CD4-positive, alpha-beta T cell treated with Interleukin-1 beta for 1 hour (primary cell): ENCODE measurements around the gene STEAP4.
"Not testable (repeated sequence)": the region's sequence is repeated elsewhere in the genome, so short reads cannot be mapped to it uniquely, and the experiment has no call there.

Experiments
- DNase-seq, 2 donors: peaks; one replicate each; pipeline ENCODE4 v3.0.0-alpha.2; 2020 to 2022

The STEAP4 gene

DNA sequence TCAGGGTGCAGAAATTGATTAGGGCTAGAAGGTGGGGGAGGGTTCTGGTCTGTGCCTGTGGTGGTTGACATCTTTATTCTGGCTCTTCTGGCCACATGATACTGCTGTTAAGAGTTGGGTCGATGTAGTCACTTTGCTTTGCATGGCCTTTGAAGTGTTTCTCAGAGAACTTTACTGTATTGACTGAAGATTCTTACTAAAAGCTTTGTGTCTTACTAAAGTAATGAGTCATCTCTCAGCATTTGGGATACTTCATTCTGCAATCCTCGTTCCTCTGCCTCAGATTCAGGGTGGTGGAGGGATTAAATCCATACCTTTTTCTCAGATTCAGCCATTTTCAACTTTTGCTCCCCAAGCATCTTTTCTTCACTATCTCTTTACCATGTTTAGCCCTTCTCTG is 38.6 kb downstream of the STEAP4 start:
- DNase-seq: no peak

DNA sequence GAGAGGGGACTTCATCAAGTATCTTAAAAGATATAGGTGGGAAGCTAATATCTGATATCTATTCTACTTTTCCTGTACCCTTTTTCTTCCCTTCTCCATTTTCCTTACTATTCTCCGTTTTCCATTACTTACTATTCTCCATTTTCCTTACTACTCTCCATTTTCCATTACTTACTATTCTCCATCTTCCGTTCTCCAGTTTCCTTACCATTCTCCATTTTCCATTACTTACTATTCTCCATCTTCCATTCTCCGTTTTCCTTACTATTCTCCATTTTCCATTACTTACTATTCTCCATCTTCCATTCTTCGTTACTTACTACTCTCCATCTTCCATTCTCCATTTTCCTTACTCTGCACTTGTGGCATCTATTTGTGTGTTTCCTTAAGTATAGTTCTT is 39.3 kb downstream of the STEAP4 start:
- no peak for DNase-seq

DNA sequence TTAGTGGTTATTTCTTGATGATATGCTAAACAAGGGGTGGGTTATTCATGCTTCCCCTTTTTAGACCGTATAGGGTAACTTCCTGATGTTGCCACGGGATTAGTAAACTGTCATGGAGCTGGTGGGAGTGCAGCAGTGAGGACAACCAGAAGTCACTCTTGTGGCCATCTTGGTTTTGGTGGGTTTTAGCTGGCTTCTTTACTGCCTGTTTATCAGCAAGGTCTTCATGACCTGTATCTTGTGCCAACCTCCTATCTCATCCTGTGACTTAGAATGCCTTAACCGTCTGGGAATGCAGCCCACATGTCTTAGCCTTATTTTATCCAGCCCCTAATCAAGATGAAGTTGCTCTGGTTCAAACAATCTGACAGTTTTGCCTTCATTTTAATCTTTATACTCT is 41.7 kb downstream of the STEAP4 start:
- DNase-seq: peak in 1 of 2 donors; percentile 25

DNA sequence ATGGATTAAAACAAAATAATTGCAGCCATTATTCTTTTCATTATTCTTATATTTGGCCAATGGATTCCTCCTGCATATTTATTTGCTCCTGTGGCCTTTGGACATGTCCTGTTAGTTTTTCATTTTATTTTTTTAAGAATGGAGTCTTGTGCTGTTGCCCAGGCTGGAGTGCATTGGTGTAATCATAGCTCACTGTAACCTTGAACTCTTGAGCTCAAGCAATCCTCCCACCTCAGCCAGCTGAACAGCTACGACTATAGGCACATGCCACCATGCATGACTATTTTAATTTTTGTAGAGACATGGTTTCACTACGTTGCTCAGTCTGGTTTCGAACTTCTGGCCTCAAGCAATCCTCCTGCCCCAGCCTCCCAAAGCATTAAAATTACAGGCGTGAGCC is 44.1 kb downstream of the STEAP4 start:
- DNase-seq: no peak

DNA sequence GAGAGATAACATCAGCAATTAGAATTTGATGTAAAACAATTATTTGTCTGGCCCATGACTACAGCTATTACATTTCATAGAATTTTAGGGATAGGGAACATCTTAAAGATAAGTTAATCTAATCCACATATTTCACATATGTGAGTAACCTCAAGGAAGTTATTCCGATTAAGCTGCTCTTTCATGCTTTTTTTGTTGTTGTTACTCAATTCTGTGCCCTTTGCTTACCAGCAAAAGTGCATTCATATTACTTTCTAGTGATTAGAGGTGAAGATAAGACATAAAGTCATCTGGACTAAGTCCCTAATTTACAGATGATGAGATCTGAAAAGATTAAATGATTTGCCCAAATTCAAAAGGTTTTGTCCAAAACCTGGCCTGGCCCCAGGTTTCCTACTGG is 46.0 kb downstream of the STEAP4 start:
- DNase-seq: no peak

DNA sequence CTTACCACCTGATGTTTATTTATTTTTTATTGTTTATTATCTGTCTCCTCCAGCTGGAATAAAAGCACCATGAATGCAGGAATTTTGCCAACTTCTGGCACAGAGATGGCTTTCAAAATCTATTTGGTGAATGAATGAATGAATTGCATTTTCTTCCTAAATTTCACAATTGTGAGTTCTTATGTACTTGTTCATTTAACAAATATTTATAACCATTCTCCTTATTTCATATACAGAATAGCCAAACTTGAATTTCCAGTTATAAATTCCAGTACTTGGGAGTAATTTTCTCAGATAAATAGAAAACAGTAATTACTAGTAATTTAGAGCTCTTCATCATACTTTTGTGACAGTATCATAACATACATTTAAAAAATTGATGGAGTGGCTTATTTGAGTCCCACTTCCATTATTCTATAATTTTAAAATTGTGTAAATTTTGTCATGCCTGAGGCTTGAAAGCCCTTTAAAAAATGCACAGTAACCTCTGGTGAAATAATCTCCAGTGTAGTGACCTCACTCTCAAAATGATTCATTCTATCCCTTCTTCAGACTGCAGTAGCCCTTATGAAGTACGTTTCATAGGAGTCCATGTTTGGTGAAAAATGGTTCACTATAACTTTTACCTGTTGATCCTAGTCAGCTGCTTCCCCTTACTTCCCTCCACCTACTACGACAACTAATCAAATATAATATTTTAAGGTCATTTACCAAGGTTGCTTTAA is 46.9 kb downstream of the STEAP4 start:
- no peak for DNase-seq

DNA sequence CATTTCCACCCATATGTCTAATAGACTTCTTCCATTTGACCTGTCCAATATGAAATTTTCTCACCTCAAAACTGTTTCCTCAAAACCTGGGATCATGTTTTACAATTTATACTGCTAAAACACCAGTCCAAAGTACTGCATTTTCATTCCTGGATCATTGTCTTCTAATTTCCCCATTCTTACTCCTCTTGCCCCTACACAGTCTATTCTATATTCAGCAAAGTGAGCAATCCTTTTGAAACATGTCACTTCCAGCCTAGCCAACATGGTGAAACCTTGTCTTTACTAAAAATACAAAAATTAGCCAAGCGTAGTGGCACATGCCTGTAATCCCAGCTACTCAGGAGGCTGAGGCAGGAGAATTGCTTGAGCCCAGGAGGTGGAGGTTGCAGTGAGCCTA is 48.4 kb downstream of the STEAP4 start:
- DNase-seq: not testable (repeated sequence)

DNA sequence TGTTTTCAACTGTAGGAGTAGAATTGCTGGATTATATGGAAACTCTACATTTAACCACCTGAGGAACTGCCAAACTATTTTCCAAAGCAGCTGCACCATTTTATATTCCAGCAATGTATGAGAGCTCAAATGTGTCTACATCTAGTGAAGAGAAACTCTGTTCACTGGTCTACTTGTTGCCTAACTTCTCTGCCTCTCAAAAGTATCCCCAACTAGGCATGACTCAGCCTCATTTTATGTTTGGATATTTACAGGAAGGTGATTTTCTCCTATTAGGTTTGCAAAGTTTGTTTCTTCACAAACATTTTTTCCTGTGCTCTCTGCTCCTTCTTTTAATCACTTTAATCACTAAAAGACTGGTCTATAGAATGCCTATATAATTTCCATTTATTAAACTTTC is 49.8 kb downstream of the STEAP4 start:
- no peak for DNase-seq

DNA sequence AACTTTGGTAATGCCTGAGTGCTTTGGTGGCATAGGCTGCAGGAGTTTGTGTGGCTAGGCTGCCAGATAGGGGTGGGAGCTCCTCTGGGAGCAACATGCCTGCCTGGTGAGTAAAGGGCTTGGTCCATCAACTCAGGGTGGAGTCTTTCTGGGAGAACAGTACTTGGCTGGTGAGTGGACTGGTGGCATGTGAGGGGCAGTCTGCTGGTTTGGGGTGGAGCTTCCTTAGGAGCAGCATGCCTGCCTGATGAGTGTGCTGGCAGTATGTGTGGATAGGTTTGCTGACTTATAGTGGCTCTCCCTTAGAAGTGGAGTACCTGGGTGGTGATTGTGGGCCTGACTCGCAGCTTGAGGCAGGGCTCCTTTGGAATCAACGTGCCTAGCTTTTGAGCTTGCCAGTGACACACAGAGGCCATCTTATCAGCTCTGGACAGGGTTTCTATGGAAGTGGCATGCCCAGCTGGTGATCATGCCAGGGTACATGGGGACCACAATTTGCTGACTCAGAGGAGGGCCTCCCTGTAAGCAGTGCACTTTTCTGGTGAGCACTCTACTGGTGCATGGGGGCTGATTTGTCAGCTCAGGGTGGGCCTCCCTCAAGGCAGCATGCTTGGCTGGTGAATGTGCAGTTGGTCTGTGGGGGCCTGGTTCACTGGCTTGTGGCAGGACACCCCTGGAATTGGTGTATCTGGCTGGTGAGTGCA is 51.8 kb downstream of the STEAP4 start:
- DNase-seq: no peak

DNA sequence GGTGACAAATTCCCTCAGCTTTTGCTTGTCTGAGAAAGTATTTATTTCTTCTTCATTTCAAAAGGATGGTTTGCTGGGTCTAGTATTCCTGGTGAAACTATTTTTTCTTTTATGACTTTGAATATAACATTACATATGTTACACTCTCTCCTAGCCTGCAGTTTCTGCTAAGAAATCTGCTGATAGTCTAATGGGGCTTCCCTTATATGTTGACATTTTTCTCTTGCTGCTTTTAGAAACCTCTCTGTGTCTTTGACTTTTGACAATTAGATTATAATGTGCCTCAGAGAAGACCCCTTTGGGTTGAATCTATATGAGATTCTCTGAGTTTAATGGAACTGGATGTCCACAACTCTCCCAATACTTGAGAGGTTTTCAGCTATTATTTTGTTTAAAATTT is 53.1 kb downstream of the STEAP4 start:
- no peak for DNase-seq

DNA sequence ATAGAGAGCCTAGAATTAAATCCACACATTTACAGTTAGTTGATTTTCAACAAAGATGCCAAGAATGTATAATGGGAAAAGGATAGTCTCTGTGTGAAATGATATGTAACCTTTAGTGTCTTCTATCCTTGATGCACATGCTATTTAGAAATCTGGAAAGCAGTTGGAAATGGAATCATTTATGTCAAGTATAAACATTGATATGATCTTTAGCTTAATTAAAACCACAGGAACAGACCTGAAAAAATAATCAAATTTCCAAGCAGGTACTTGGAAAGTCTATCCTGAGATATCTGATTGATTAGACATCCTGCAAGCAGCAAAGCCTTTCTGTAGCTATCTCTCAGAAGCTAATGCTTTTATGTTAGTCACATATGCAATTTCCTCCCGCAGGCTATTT is 62.4 kb downstream of the STEAP4 start:
- DNase-seq: no peak

DNA sequence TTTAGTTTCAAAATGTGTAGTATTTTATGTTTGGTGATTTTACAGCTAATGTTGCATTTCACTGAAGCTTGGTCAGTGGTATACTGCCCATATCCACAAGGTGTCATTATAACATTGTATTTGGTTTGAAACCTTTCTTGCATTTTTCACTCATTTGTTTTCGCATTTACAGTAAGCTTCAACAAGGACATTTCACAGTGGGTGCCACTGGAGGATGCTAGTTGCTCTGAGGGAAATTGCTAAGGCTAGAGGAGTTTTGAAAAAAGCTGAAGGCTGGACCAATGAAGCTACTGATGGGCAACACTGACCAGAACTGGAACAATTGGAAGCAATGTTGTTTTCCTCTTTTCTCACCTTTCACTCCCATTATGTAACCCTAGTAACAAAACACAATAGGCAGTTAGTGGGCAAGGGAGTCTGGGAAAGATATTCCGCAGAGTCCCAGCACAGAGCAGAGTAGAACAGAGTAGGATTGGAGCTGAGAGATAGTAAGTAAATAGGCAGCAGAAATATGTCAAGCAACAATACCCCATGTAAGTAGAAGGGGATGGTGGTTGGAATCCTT is 63.3 kb downstream of the STEAP4 start:
- DNase-seq: peak; percentile 9 to 14

DNA sequence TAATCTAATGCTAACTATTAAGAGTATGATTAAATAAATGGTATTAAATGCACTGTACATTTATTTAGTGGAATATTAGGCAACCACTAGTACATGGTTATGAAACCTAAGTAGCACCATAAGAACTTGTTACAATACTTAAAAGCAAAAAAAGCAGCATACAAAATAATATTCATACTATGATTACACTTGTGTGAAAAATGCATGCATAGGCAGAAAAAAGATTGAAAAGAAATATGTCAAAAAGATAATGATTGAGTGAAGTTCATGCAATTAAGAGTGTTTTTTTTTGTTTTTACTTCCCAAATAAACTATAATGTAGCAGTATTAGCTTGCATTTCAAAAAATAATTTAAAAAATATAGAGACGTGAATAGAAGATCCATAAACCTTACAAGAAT is 66.8 kb downstream of the STEAP4 start:
- DNase-seq: no peak

DNA sequence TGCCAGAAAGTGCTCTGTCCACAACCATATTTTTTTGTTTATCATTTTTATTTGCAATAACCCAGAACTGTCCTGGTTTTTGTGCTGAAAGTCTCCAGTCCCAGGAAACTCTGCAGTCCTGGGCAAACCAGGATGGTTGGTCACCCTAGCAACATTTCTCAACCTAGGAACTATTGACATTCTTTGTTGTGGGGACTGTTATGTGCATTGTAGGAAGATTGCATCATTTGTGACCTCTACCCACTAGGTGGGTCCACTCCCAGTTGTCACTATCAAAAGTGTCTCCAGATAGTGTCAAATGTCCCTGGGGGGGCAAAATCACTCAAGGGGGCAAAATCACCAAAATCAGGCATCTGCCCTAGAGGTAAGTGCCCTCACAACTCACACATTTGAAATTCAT is 72.9 kb downstream of the STEAP4 start:
- no peak for DNase-seq

DNA sequence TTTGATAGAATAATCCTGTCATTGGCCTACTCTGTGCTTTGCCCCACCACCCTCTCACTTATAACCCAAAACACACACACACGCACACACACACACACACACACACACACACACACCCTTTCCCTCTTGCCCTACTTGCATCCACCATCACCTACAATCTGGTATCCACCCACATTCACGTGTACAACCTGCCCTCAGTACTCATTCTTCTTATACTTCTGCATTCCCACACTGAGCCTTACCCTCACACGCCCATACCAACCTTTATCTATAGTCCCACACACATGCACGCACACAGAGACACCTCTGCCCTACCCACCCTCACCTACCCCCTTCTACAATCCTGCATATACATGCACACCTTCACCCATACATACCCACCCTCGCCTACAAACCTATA is 76.0 kb downstream of the STEAP4 start:
- no peak for DNase-seq

DNA sequence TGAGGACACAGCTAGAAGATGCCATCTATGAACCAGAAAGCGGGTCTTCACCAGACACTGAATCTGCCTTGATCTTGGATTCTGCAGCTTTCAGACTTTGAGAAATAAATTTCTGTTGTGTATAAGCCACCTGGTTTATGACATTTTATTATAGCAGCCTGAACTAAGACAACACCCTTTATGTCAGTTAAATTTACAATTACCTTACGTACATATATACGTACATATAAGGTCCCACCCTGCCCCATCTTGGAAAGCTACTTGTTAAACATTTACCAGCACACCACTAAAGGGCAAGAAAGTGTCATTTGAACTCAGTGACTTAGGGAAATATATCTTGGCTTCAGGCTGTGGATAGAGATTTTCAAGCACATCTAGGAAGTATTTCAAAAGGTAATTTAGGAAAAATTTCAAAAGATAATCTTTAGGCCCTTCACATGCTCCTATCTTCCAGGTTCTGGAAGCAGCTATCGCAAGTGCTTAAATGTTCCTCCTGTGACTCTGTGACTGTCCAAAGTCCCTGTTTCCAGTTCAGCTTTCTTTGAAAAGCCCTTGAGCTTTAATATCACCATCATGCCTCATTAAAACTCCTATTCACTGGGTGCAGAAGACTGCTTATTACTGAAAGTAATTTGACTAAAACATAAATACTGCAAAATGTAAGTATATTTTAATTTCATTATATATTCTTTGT is 77.2 kb downstream of the STEAP4 start:
- DNase-seq: no peak

DNA sequence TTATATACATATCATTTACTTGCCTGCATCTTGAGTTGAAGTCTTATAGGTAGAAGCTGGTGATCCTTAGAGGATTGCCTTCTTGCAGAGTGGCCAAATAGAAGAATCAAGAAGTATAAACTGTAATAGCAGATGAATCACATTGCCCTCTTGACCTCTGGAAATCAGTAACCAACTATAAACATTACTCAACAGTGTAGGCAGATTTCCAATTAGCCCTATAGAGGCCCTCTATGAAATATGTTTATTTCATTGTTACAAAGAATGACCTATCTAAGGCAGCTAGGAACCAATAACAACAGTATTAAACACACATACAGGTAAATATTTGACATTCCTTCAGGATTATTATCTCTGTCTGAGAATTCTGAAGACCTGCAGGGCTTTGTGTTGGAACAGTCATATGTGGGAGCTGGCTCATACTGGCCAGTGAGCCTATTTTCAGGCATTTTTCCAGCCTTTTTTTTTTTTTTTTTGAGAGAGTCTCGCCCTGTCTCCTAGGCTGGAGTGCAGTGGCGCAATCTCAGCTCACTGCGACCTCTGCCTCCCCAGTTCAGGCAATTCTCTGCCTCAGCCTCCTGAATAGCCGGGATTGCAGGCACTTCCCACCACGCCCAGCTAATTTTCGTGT is 79.7 kb downstream of the STEAP4 start:
- no peak for DNase-seq

DNA sequence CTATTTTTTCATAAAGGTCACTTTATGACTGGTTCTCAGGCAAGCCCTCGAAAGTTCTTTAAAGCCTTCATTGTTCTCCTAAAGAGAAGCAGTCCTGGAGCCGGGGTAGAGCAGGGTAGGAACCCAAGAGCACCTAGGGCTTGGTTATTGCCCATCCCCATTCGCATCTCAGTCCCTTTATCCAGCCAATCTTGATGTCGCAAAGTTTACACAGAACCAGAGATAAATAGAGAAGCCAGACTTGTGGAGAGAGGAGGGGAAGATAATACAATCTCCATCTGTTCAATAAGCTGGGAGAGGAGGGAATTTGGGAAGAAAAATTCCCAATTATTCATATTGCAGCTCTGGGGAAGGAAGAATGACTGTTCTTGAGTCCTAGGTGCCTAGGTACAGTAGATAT is 80.5 kb downstream of the STEAP4 start:
- no peak for DNase-seq

DNA sequence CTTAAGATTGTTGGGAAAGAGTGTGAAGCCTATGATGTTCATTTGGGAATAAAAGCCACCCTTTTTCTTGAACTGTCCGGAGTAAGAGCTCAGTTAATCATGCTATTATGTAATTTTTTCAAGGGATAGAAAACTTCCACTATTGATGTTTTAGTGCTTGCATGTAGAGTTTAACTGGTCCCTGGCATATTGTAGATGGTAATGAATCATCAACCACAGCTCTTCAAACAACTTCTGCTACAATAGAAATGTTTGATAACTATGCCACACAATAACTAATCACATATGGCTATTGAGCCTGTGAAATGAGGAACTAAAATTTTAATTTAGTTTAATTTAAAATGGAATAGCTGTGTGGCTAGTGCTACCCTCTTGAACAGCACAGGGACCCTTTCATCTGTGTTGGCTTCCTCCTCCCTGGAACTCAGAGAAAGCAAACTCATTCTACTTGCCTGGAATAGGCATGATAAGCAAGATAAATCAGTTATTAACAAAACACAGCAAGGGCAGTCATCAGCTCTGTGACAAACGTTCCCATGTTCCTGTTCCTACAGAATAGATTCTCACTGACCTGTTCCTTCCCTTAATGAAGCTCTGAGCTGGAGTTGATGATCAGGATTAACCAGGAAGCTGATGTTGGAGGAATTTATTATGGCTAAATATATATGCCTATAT is 82.0 kb downstream of the STEAP4 start:
- no peak for DNase-seq

DNA sequence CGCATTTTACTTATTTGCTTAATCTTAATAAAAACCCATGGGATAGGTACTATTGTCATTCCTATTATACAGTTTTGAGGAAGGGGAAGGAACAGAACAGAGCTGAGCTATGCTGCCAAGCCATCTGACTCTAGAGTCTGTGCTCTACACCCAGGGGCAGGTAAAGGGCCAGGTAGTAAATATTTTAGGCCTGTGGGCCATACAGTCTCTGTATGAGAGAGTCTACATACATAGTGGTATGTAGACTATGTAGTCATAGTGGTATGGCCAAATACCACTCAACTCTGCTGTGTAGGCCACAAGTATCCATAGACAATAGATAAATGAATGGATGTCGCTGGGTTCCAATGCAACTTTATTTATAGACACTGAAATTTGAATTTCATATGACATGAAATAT is 83.4 kb downstream of the STEAP4 start:
- no peak for DNase-seq
